ENCODE measurements around the gene ASB16.

Gene ASB16

DNA sequence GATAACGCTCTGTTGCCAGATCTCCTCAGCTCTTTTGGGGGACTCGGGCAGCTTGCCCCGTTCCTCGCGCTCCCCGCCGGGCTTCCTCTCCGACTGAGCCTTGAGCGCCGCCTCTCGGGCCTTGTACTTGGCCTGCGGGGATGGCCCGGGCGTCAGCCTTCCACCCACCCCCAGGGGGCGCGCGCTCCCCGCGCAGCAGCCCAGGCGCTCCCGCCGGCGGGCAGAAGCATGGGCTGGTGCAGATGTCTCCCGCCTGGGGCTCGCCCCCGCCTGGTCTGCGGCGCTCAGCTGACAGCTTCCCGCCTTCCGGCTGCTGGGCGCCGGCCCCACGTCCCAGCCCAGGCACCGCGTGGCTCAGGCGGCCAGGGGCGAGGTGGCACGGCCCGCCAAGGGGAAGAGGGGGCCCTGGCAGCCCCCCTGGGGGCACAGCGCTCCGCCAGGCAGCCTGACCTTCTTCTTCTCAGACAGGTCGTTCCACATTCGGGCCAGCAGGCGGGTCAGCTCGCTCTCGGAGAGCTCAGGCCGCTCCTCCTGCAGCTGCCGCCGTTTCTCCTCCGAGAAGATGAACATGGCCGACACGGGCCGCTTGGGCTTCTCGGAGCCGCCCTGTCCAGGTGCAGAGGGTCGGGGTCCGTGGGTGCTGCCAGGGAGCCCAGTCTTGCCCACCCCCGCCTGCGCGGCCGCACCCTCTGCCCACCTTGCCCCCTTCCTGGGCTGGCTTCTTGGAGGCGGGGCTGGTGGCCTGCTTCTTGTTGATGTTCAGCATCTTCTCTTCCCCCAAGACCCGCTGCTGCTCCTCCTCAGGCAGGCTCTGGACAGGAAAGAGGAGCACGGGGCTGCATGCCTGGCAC, 40.1 kb downstream of the ASB16 start:
- peak; percentile 82 for DNase-seq

DNA sequence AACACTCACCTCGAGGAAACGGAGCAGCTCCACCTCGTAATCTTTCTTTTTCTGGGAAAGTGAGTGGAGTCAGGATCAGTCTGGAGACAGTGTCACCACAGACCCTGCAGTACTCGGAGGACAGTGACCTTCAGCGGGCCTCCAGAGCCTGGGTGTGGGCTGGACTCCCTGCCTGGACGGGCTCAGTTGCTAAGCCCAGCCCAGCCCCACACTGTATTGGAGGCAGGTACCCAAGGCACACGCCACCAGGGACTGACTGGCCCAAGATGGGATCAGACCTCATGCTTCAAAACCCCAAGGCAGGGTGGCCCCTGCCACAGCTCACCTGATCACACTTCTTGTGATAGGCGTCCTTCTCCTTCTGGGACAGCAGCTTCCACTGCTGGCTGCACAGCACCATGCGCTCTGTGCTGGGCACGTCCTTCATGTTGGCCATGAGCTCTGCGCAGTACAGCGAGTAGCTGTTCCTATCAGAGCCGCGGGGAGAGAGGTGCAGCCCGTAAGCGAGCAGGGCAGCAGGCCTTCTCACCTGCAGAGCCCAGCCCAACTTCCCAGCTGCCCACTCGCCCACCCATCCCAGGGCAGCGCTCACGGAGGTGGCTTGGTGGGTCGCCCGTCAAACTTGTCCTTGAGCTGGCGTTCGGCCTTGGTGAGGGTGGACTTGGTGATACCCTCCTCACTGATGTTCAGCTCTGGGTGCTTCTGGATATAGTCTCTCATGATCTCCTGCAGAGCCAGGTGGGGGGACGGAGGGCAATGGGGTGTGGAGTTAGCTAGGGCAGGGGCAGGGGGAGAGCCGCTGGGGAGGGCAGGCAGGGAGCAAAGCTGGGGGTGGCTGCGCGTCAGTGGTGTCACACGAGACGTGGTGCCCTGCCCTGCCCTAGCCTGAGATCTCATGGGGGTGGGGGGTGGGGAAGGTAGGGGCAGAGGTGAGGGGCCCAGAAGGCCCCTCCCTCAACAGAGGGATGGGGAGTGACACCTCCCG, 41.1 kb downstream of the ASB16 start:
- DNase-seq: no peak

DNA sequence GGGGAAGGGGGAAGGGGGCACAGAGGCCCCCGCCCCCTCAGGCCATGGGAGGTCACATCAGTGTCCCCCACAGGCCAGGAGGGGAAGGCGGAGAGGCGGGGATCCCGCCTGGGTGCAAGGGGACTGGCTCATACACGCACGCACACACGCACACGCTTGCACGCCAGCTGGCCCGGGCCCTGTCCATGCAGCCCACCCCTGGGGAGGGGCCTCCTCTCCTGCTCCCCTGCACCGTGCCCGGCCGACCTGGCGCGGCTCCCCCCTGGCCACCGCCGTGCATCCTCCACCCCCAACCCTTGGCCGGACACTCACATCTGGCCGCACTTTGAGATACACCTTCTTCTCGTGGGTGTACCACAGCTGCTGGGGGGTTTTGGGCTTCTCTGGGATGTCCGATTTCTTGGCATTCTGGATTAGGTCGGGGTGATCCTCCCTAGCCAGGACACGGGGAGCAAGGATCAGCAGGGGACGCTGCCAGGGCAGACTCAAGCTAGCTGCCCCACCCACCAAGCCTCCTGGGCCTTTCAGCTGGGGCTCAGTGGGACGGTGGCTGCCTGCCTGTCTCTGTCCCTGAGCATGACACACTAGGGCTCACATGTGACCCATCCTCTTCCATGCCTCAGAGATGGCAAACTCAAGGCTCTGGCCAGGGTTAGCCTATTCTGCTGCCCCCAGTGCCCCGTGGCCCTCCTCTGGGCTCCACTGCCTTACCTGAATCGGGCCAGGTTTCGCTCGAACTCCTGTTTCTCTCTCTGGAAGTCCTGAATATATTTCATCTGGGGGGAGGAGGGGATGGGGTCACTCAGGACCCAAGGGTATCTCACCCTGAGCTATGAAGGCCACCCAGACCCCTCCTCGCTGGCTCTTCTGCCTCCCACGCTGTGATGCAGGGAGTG, 42.3 kb downstream of the ASB16 start:
- no peak for DNase-seq

DNA sequence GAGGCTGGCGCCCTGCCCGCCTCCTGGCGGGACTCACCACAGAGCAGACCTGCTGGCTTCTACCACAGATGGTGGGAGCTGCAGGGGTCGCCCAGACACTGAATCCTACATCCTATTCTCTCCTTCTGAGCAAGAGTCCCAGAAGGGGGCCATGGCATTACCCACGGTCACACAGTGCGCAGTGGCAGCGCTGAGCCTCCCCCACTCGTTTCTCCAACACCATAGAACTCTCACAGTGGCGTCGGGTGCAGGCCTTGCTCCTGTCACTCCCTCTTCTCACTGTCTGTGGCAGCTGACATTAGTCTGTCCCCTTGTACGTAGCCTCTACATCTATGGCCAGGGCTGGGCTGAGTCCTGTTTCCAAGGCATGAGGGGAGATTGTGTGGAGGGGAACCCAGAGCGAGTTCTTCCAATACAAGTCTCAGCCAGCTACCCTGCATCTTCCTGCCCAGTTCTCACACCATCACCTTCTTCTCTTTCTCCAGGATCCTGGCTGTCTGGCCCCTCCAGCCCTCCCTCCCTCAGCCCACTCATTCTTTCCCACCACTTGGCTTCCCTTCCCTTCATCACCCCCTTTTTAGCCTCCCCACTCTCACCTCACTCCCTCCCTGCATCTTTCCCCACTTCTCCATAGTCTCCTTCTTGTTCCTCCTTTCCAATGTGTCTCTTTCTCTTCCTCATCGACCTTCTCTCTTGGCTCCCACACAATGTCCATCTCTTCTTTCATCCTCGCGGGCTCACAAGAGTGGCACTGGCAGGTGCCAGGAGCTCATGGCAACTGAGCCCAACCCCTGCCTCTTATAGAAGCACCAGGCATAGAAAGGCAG, 43.1 kb downstream of the ASB16 start:
- no peak for DNase-seq

DNA sequence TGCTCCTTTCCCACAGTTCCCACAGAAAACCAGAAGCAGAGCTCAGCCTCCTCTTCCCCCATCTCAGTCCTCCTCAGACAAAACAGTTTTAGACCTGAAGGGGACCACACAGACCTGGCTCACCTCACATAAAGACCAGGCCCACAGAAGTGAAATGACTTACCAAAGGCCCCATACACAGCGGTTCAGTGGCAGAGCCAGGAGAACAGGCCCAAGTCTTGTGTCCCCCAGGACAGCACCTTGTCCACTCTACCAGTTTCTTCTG, 43.7 kb downstream of the ASB16 start:
- no peak for DNase-seq

DNA sequence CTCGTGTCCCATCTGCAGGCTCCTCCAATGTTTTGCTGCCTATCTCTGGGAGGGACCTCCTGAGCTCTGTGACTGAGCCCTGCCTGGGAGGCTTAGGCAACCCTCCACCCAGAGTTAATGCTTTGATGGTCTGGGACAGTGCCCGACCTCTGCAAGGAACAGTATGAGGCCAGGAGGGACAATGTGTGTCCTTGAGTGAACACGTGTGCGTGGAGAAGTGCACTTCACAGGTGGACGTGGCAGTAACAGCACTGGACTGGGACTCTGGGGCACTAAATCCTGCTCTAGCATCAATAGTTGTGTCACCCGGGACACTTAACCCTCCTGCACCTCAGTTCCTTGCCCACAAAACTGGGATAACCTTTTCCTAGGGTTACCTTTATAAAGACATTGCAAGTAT, 44.4 kb downstream of the ASB16 start:
- DNase-seq: no peak

DNA sequence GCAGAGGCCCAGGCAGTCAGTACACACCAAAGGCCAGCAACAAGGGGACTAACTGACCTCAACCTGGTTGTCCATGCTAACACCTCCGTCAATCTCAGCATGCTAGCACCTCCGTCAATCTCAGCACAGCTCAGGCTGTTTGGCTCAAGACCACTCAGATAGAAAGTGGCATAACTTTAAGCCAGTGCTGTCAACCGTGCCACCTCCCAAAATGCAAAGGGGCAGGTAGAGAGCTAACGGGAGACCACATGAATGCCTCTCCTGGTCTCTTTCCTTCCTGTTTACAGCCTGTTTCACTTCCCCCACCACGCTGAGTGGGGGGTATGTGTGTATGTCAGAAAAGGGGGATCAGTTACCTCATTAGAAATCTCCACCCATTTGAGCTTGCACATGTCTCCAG, 45.7 kb downstream of the ASB16 start:
- peak; percentile 33 for DNase-seq

DNA sequence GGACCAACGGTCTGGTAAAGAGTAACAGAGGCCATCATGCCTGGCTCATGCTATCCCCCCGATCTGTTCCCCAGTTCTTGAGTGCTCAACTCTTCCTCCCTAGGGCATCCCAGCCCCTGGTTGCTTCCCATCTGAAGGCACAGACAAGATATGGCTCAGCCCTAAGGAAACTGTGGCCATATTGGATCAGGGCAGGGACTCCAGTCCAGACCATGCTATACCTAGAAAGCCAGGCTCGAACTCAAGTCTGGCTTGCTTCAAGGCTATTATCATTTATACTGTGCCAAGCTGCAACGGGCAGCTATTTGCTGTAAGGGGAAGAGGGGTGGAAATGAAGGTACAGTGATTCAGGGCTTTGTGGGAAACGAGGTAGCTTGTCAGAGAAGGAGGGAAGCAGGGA, 46.2 kb downstream of the ASB16 start:
- no peak for DNase-seq

DNA sequence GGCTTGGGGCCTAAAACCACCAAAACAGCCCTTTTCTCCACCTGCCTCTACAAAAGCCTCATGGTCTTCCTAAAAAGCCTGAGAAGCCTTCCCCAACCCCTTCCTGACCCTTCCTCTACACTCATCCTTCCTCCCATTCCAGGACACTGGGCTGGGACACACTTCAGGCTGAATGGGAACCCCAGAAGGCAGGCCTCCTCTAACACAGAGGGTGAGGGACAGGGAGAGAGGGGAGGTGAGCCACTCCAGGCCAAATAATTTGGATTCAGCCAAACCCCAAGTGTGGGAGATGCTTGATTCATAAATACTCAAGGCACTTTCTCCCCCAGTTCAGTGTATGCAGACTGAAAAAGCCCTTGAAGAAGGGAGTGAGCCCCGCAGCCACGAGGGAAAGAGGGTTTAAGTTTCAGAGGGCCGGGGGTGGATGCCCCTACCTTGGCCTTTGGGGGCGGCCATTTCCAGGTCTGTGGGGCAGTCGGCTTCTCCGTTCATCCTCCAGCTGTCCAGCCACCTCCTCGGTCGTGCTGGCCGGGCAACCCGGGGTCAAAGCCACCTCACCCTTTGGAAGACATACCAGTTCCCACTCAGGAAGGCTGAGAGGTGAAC, 47.3 kb downstream of the ASB16 start:
- DNase-seq: no peak

DNA sequence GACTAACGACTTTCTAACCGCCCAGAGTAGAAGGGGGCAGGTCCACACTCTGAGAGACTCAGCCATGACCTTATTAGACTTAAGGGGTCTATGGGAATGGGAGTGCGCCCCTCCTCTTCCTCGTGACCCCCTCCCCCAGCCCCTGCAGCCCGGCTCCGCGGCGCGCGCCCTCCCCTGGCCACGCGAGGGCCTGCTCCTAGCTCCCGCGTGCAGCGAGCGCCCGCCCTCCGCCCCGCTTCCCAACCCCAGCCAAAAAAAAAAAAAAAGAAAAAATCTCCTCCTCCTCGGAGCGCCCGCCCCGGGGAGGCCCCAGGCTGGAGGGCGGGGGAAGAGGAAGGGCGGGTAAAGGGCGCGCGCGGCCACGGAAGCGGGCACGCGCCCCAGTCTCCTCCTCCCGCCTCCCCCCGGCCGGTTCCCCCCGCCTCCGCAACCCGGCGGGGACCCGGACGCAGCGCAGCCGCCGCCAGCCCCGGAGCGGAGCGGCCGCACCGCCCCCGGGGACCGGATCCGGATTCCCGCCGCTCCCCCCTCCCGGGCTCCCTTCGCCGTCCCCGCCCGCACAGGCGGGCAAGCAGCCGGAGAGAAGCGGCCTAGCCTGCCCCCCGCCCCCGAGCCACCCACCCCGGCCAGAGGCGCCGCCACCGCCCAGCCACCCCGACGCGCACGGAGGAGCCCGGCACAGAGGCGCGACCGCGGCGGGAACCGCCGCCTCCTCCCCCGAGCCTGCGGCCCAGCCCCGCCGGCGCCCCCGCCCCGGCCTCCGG, 48.0 kb downstream of the ASB16 start:
- DNase-seq: peak; percentile 79

DNA sequence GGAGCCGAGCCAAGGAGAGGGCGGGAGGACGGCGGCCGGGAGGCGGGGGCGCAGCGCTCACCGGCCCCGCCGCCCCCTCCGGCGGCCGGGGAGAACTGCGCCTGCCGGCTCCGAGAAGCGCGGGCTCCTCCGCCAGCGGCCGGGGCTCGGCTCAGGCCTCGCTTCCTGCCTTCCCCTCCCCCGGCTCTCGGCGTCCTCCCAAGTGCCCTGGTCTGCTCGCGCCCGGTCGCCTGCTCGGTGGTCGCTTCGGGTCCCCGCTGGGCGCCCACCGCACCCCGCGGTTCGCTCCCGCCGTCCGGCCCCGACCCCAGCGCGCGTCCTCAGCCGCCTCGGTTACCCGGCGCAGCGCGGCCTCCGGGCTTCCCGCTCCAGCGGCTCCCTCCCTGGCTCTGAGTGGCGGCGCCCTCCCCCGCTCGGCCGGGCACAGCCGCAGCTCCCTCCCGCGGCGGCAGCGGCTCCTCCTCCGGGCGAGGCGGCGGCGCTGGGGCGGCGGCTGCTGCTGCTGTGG, 48.7 kb downstream of the ASB16 start:
- DNase-seq: peak; percentile 58

DNA sequence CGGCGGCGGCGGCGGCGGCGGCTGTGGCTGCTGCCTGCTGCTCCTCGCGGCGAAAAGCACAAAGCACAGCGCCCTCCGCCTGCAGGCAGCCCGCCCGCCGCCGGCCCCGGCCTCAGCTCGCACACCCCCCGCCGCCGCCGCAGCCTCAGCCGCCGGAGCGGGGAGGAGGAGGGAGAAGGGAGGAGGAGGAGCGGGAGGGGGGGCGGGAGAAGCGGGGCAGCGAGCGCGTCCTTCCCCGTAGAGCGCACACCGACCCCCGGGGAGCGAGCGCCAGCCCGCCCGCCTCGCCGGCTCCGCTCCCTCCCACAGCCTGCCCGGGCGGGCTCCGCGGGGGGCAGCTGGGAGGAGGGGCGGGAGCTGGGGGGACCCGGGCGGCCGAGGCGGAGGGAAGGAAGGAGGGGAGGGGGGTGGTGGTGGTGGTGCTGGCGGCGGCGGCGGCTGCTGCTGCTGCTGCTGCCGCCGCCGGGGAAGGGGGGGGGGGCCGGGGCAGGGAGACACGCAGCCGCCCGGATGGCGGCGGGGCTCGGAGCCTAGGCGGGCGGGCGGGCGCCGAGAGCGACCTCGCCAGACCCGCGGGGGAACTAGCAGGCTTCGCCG, 49.2 kb downstream of the ASB16 start, which contains the start of gene UBTF:
Gene UBTF (minus strand): TSS at position 60 of the 597 bp plus-strand sequence. CDS start 1,446 bp downstream, outside the sequence.
- peak; percentile 58 for DNase-seq

DNA sequence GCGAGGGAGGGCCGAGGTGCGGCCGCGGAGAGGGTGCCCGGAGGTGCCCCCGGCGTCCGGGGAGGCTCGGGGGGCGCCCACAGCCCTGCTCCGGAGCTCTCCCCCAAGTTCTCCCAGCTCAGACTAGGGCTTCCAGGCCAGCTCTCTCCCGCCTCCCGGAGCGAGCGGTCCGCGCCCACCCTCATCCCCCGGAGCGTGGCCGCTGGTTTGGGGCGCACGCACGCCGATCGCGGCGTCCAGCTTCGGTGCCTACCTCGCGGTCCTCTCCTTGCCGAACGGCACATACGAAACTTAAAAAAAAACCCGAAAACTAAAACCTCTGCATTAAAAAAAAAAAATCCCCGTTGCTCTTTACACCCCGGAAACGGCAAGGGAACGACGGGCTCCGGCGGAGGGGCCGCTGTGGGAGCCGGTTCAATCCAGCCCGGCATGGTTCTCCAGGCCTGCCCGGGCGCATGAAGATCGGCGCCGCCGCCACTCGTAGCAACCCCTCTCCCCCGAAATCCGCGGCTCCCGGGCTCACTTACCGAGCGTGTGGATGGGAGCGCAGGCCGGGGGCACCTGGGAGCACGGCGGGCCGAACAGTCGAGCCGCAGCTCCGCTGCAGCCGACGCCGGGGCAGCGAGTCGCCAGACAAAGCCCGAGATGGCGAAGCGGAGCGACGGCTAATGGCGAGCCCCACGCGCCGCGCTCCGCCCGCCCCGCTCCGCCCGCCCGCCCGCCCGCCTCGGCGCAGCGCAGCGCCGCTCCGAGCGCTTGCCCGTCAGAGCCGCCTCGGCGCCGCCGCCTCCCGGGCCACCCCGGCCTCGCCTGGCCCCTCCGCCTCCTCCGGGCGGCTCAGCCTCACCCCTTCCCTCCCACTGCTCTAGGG, 49.9 kb downstream of the ASB16 start:
- DNase-seq: peak; percentile 43

DNA sequence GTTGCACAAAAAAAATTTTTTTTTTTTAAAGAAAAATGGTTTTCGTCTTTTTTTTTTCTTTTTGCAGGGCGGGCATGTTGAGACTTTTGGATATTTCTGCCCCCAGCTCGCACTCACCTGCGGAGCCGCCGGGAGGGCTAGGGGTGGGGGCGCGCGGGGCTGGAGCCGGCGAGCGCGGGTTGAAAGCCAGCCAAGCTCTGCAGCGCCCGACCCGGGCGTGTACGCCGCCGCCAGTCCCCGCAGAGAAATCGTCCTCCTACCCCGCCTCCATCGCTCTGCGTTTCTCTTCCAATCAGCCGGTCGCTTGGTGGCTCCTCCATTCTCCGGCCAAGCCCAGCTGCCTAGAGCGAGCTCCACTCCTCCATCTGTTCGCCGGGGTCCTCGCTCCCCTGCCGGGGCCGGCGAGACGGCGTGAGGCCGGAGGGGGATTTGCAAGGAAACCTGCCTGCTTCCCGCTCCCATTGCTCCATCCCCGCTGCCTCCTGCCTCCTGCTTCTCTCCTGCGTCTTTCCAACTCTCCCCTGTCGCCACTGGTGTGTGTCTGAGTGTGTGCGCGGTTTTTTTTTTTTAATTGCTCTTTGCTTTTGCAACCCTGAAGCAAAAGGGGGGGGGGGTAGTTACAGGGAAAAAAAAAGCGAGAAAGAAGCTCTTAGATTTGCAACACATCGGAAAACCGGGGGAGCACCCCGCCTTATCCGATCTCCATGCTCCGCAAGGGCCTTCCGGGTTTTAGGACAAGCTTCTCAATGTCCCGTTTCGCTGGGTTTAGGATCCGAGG, 50.8 kb downstream of the ASB16 start:
- peak; percentile 44 for DNase-seq

DNA sequence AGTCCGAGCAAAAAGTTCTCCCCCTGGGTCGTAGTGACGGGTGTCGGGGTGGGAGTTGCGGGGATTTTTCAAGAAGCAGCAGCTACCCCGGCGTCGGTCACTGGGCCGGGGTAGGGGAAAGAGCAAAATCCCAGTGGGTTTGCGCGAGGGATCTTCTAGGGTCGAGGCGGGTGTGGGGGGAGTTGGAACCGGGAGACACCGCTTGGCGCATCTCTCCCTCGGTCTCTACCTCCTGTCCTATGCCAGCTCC, 51.3 kb downstream of the ASB16 start:
- no peak for DNase-seq

DNA sequence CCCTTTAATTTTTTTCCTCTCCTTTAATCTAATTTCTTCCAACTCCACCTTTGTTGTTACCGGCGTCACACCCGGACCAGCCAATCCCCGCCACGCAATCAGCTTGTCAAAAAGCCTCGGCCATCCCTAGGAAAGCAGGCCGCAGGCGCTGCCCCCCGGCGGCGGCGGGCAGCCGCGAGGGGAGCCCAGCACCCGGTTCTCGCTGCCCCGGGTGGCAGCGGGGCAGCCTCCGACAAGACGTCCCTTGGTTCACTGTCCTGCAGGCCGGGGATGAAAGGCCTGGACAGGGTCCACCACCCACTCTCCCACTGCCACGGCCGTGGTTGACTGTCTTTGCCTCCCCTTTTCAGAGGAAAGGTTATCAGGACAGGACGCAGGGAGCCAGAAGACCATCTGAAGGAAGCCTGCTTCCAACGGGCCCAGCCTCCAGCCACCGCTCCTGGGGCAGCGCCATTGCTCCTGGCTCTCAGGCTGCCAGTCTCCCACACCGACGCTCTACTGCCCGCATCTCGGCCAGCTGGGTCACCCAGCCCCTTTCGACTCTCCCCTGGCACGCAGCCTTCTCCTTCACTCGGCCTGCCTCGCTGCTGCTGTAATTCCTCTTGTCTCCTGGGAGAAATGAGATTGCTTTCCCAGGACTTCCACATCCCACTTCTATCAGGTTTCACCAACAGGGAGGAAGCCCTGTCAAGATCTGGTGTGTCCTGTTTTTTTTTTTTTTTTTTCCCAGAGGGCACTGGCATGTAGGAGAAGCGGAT, 51.8 kb downstream of the ASB16 start:
- peak; percentile 44 for DNase-seq

DNA sequence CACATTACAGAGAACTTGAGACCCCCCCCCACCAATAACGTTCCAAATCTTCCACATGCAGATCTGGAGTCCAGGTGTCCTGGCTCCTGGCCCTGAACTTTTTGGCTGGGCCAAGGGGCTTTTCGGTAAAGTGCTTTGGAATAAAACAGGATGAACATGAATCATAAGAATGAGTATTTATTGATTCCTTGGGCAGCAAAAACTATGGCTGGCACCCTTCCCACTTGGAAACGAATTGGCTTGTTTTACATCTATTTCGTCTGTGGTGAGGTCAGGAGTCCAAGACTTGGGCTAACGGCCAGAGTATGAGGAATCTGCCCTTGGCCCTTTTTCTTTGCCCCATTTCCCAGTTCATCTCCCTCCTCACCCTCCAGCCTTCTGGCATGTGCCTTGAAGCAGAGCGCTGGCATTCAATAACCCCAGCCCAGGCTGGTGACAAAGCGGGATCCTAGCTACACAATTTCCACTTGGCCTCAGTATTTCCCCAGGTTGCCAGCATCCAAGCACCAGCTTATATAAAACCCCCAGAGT, 53.1 kb downstream of the ASB16 start:
- DNase-seq: no peak
